ENCODE data around the gene NR1D2. TPM values are rescaled to one million over a fixed set of nuclear protein-coding genes. Genes with fewer than 3 reads are reported as not detected.
A peak's percentile ranks its signal among the peaks of the same experiment; 100 is the strongest.

NR1D2 gene
- polyA plus RNA-seq, 1 donor: 14.1 TPM

DNA sequence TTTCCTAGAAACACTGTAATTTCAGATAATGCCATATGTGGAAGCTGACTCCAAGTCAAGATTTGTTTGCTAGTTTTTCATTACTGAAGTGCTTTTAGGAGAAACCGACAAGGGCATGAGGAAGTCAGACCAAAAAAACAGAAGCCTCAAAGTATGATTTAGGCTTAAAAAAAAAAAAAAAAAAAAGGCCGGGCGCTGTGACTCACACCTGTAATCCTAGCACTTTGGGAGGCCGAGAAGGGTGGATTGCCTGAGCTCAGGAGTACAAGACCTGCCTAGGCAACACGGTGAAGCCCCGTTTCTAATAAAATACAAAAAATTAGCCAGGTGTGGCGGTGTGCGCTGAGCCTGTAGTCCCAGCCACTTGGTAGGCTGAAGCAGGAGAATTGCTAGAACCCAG, 16.6 kb upstream of the NR1D2 start:
- peaks cover 2% of the 10 kb centered on the region for H3K27me3 ChIP-seq (ENCODE audit: control insufficient read depth, insufficient read depth, low read length)
- 73% methylated on average over 3 of the region's 8 CpGs for WGBS (ENCODE audit: insufficient coverage, low lambda C conversion rate)
- H3K4me3 ChIP-seq (ENCODE audit: low read length): no peak overlapping the region
- no peaks in the 10 kb centered on the region for H3K4me1 ChIP-seq (ENCODE audit: control insufficient read depth, insufficient read depth, low read length)
- no peaks in the 10 kb centered on the region for H3K36me3 ChIP-seq (ENCODE audit: control insufficient read depth, insufficient read depth, low read length)
- no peak overlapping the region for H3K27ac ChIP-seq (ENCODE audit: low read length)
- no peak for DNase-seq
- no peaks in the 10 kb centered on the region for H3K9me3 ChIP-seq (ENCODE audit: control insufficient read depth, low read depth, low read length)

DNA sequence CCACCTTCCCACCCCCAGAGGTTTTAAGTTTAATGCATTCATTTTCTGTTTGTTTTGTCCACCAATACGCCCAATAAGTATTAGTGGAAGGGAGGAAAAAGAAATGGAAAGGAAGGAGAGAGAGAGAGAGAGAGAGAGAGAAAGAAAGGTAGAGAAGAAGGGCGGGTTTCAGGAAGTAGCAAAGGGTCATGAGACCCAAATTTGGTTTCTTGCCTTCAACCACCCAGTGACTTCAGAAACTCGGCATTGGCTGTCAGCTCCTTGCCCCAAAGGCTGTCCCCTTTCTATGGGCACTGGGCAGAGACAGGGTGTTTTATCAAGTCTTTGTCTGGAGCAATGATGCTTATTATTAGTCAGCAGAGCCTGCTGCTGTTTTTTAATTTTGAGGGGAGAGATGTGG, 13.5 kb upstream of the NR1D2 start:
- Histone ChIP-seq H3K4me1 (ENCODE audit: control insufficient read depth, insufficient read depth, low read length) (no peaks in the 10 kb centered on the region), H3K4me3 (ENCODE audit: low read length) (no peak overlapping the region), H3K36me3 (ENCODE audit: control insufficient read depth, insufficient read depth, low read length) (no peaks in the 10 kb centered on the region), H3K27me3 (ENCODE audit: control insufficient read depth, insufficient read depth, low read length) (peaks cover 2% of the 10 kb centered on the region), H3K27ac (ENCODE audit: low read length) (no peak overlapping the region), H3K9me3 (ENCODE audit: control insufficient read depth, low read depth, low read length) (no peaks in the 10 kb centered on the region)
- WGBS (ENCODE audit: insufficient coverage, low lambda C conversion rate): 90% methylated on average over 2 of the region's 3 CpGs
- no peak for DNase-seq

DNA sequence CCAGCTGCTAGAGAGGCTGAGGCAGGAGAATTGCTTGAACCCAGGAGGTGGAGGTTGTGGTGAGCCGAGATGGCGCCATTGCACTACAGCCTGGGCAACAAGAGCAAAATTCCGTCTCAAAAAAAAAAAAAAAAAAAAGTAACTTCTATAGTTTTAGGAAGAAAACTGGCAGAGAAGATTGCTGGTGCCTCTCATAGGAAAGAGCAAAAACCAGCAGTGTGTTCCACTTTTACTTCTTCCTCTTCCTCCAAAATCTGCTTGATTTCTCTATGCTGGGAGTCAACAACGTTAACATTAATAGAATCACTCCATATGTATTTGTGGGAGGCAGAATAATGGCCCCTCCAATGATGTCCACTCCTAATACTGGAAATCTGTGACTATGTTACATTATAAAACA, 12.5 kb upstream of the NR1D2 start:
- H3K36me3 ChIP-seq (ENCODE audit: control insufficient read depth, insufficient read depth, low read length): no peaks in the 10 kb centered on the region
- DNase-seq: no peak
- H3K4me1 ChIP-seq (ENCODE audit: control insufficient read depth, insufficient read depth, low read length): no peaks in the 10 kb centered on the region
- no CpG with 5 or more reads among the region's 4 CpGs for WGBS (ENCODE audit: insufficient coverage, low lambda C conversion rate)
- H3K4me3 ChIP-seq (ENCODE audit: low read length): no peak overlapping the region
- H3K9me3 ChIP-seq (ENCODE audit: control insufficient read depth, low read depth, low read length): no peaks in the 10 kb centered on the region
- no peak overlapping the region for H3K27ac ChIP-seq (ENCODE audit: low read length)
- H3K27me3 ChIP-seq (ENCODE audit: control insufficient read depth, insufficient read depth, low read length): peaks cover 2% of the 10 kb centered on the region

DNA sequence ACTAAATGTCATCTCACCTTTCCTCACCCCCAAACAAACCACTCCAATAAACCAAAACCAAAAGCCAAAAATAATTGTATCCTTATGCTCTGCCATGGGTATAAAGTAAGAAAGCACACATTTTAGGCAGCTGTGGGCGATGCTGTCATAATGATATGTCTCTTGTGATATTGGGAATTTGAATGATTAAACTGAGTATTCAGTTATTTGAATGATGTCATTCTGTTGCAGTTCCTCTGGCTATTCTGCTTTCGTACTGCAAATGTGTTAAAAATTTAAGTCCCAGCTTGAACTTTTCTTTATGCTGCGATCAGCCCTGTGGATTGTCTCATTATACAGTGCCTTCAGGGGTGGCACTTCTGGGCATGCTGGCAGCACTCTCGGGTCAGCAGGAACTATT, 10.8 kb upstream of the NR1D2 start:
- no CpG with 5 or more reads among the region's 4 CpGs for WGBS (ENCODE audit: insufficient coverage, low lambda C conversion rate)
- H3K4me3 ChIP-seq (ENCODE audit: low read length): no peak overlapping the region
- H3K27me3 ChIP-seq (ENCODE audit: control insufficient read depth, insufficient read depth, low read length): peaks cover 2% of the 10 kb centered on the region
- H3K4me1 ChIP-seq (ENCODE audit: control insufficient read depth, insufficient read depth, low read length): no peaks in the 10 kb centered on the region
- H3K27ac ChIP-seq (ENCODE audit: low read length): no peak overlapping the region
- no peaks in the 10 kb centered on the region for H3K36me3 ChIP-seq (ENCODE audit: control insufficient read depth, insufficient read depth, low read length)
- H3K9me3 ChIP-seq (ENCODE audit: control insufficient read depth, low read depth, low read length): no peaks in the 10 kb centered on the region
- DNase-seq: no peak

DNA sequence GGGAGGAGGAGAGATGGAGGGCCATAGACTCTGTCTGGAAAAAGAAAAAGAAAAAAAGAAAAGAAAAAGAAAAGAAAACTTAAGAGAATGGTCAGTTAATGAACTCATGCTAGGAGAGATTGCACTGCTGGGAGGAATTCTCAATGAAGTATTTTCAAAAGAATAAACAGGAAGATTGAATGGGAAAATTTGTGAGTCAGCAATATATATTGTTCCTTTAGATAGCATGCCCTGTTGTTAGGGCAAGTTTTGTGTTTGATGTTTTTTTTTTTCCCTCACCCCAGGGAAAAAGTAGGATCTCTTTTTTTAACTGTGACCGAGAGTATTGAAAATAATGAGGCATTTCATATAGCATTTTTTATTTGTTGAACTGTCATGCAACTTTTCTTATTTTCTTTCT, 7.8 kb upstream of the NR1D2 start:
- no peak for DNase-seq

DNA sequence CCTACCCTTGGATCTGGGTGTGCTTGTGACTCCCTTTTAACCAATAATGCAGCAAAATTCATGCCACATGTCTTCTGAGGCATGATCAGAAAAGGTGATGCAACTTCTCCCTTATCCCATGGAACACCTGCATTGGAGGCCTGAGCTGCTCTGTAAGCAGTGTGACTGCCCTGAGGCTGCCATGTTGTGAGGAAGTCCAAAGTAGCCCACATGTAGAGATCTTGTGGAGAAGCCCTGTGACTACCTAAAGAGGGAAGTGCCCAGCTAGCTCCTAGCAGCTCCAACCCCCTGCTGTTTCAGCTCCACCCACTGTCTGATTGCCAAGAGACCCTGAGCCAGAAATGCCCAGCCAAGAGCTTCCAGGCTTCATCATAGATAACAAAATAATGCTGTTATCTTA, 6.4 kb upstream of the NR1D2 start:
- no peaks in the 10 kb centered on the region for H3K36me3 ChIP-seq (ENCODE audit: control insufficient read depth, insufficient read depth, low read length)
- H3K4me1 ChIP-seq (ENCODE audit: control insufficient read depth, insufficient read depth, low read length): no peaks in the 10 kb centered on the region
- H3K27me3 ChIP-seq (ENCODE audit: control insufficient read depth, insufficient read depth, low read length): peaks cover 10% of the 10 kb centered on the region
- no peak overlapping the region for H3K27ac ChIP-seq (ENCODE audit: low read length)
- DNase-seq: no peak
- no peaks in the 10 kb centered on the region for H3K9me3 ChIP-seq (ENCODE audit: control insufficient read depth, low read depth, low read length)
- H3K4me3 ChIP-seq (ENCODE audit: low read length): no peak overlapping the region

More for the DNA sequence above, 7.8 kb upstream of the NR1D2 start:
- no peak overlapping the region for H3K4me3 ChIP-seq (ENCODE audit: low read length)
- no CpG with 5 or more reads among the region's 1 CpG for WGBS (ENCODE audit: insufficient coverage, low lambda C conversion rate)
- H3K27me3 ChIP-seq (ENCODE audit: control insufficient read depth, insufficient read depth, low read length): peaks cover 4% of the 10 kb centered on the region
- H3K27ac ChIP-seq (ENCODE audit: low read length): no peak overlapping the region
- no peaks in the 10 kb centered on the region for H3K36me3 ChIP-seq (ENCODE audit: control insufficient read depth, insufficient read depth, low read length)
- no peaks in the 10 kb centered on the region for H3K4me1 ChIP-seq (ENCODE audit: control insufficient read depth, insufficient read depth, low read length)
- H3K9me3 ChIP-seq (ENCODE audit: control insufficient read depth, low read depth, low read length): no peaks in the 10 kb centered on the region

DNA sequence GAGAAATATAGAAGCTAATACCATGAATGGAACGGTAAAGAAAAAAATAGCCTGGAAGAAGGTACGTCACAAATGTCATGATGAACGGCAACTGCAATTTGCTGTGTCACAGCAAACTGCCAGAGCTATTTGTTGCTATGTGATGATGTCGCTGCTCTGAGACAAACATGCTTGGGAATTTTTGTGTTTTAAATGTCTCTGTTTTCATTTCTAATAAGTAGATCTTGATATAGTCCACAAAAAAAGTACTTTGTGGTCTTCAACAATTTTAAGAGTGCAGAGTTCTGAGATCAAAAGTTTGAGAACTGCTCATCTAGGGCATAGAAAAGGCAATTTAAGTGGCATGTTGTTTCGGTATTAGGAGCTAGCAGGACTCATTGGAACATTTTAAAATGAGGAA, 4.3 kb upstream of the NR1D2 start:
- WGBS (ENCODE audit: insufficient coverage, low lambda C conversion rate): 83% methylated on average over 1 of the region's 5 CpGs
- no peaks in the 10 kb centered on the region for H3K36me3 ChIP-seq (ENCODE audit: control insufficient read depth, insufficient read depth, low read length)
- no peaks in the 10 kb centered on the region for H3K4me1 ChIP-seq (ENCODE audit: control insufficient read depth, insufficient read depth, low read length)
- no peak overlapping the region for H3K27ac ChIP-seq (ENCODE audit: low read length)
- no peak for DNase-seq
- H3K4me3 ChIP-seq (ENCODE audit: low read length): no peak overlapping the region
- H3K9me3 ChIP-seq (ENCODE audit: control insufficient read depth, low read depth, low read length): no peaks in the 10 kb centered on the region
- peaks cover 15% of the 10 kb centered on the region for H3K27me3 ChIP-seq (ENCODE audit: control insufficient read depth, insufficient read depth, low read length)

DNA sequence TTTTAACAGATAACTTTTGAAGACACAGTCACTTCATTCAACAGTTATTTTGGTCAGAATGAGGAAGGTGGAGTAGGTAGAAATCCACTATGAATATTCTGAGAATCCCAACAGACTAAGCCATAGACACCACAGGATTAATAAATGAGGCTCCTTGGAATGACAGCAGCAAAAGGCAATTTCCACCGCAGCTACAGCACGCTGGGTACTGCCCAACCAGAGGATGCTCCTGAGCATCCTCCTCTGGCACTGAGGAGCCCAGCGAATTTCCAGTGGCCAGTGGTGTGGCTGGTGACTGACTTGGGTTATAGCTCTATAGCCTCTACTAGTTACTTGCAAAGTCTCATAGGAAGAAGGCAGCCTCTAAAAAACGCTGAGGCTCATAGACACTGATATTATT, 3.6 kb upstream of the NR1D2 start:
- no peaks in the 10 kb centered on the region for H3K4me1 ChIP-seq (ENCODE audit: control insufficient read depth, insufficient read depth, low read length)
- no peaks in the 10 kb centered on the region for H3K36me3 ChIP-seq (ENCODE audit: control insufficient read depth, insufficient read depth, low read length)
- no CpG with 5 or more reads among the region's 4 CpGs for WGBS (ENCODE audit: insufficient coverage, low lambda C conversion rate)
- H3K4me3 ChIP-seq (ENCODE audit: low read length): no peak overlapping the region
- no peak for DNase-seq
- H3K27me3 ChIP-seq (ENCODE audit: control insufficient read depth, insufficient read depth, low read length): peaks cover 15% of the 10 kb centered on the region
- H3K27ac ChIP-seq (ENCODE audit: low read length): no peak overlapping the region
- H3K9me3 ChIP-seq (ENCODE audit: control insufficient read depth, low read depth, low read length): no peaks in the 10 kb centered on the region

DNA sequence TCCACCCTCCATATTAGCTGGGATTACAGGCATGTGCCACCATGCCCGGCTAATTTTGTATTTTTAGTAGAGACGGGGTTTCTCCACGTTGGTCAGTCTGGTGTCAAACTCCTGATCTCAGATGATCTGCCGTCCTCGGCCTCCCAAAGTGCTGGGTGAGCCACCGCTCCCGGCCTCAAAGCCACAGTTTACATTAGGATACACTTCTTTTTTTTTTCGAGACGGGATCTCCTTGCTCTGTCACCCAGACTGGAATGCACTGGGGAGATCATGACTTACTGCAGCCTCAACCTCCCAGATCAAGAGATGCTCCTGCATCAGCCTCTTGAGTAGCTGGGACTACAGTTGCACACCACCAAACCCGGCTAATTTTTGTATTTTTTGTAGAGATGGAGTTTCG, 2.5 kb upstream of the NR1D2 start:
- H3K36me3 ChIP-seq (ENCODE audit: control insufficient read depth, insufficient read depth, low read length): no peaks in the 10 kb centered on the region
- H3K9me3 ChIP-seq (ENCODE audit: control insufficient read depth, low read depth, low read length): no peaks in the 10 kb centered on the region
- H3K4me3 ChIP-seq (ENCODE audit: low read length): no peak overlapping the region
- no peaks in the 10 kb centered on the region for H3K4me1 ChIP-seq (ENCODE audit: control insufficient read depth, insufficient read depth, low read length)
- no peak overlapping the region for H3K27ac ChIP-seq (ENCODE audit: low read length)
- 100% methylated on average over 1 of the region's 11 CpGs for WGBS (ENCODE audit: insufficient coverage, low lambda C conversion rate)
- DNase-seq: no peak
- H3K27me3 ChIP-seq (ENCODE audit: control insufficient read depth, insufficient read depth, low read length): peaks cover 15% of the 10 kb centered on the region

DNA sequence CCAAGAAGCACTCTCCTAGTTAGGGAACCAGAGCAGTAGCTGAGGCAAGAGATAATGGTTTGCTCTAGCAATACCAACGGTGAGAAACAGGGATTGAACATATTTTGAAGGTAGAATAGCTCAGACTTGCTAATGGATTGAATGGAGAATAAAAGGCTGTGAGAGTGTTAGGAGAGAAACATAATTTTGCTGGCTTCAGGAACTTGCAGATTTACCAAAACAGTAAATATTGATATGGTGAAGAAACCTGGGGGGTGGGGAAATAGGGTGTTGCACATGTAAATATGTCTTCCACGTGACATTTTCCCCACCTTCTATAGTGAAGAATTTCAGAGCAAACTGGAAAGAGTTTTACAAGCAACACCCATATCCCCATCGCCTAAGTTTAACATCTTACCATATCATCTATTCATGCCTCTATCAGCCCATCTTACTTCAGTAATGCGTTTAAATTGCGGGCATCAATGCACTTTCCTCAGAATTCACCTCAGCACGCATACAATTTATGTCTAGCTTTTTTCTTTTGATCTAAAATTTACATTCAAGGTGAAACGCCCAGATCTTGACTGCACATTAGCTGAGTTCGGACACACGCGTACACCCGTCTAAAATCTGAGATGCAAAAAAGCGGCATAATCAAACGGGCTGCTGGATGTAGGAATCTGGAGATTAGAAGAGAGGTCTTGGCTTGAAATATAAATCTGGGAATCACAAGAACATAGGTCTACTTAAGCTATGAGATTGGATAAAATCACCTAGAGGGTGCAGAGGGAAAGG, 891 bp upstream of the NR1D2 start:
- no CpG with 5 or more reads among the region's 13 CpGs for WGBS (ENCODE audit: insufficient coverage, low lambda C conversion rate)

DNA sequence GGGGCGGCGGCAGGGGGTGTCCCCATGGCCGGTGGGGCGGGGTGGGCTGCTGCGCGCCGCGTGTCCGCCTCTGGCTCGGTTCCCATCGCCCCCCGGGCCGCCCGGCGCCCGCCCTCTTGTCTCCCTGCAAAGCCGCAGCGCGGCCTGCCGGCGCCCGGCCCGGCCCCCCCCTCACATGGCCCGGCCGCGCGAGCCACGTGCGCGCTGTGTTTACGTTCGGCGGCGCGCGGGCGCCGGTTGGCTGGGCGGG, 502 bp downstream of the NR1D2 start:
- H3K27me3 ChIP-seq (ENCODE audit: control insufficient read depth, insufficient read depth, low read length): peaks cover 15% of the 10 kb centered on the region
- no peaks in the 10 kb centered on the region for H3K36me3 ChIP-seq (ENCODE audit: control insufficient read depth, insufficient read depth, low read length)
- no peaks in the 10 kb centered on the region for H3K4me1 ChIP-seq (ENCODE audit: control insufficient read depth, insufficient read depth, low read length)
- no peak for DNase-seq
- H3K4me3 ChIP-seq (ENCODE audit: low read length): peak overlapping the region; percentile 24
- no peaks in the 10 kb centered on the region for H3K9me3 ChIP-seq (ENCODE audit: control insufficient read depth, low read depth, low read length)
- H3K27ac ChIP-seq (ENCODE audit: low read length): no peak overlapping the region
- no CpG with 5 or more reads among the region's 39 CpGs for WGBS (ENCODE audit: insufficient coverage, low lambda C conversion rate)

More for the DNA sequence above, 891 bp upstream of the NR1D2 start:
- H3K27me3 ChIP-seq (ENCODE audit: control insufficient read depth, insufficient read depth, low read length): peaks cover 15% of the 10 kb centered on the region
- H3K36me3 ChIP-seq (ENCODE audit: control insufficient read depth, insufficient read depth, low read length): no peaks in the 10 kb centered on the region
- peak overlapping the region; percentile 74 for H3K4me3 ChIP-seq (ENCODE audit: low read length)
- peak in 1 of 2 donors; percentile 29 for DNase-seq
- no peaks in the 10 kb centered on the region for H3K9me3 ChIP-seq (ENCODE audit: control insufficient read depth, low read depth, low read length)
- H3K27ac ChIP-seq (ENCODE audit: low read length): no peak overlapping the region
- no peaks in the 10 kb centered on the region for H3K4me1 ChIP-seq (ENCODE audit: control insufficient read depth, insufficient read depth, low read length)
